Cerebellar nuclear complex (tissue), 1 donor: ENCODE measurements around the gene SLC43A2.
A peak's percentile ranks its signal among the peaks of the same experiment; 100 is the strongest.
"Not testable (repeated sequence)": the region's sequence is repeated elsewhere in the genome, so short reads cannot be mapped to it uniquely, and the experiment has no call there.

Experiments used
- DNase-seq, 2 experiments: peaks; one replicate each; lab custom pipeline; 2025; lab: John Stamatoyannopoulos, UW

SLC43A2 gene

GRCh38 chr17:1590029-1590746, 38.4 kb downstream of the SLC43A2 start:
- peak in 1 of 2 experiments; percentile 27 for DNase-seq

GRCh38 chr17:1588821-1589585, 39.6 kb downstream of the SLC43A2 start:
- no peak for DNase-seq

- DNase-seq, result no peak
Observed at GRCh38 chr17:1584167-1584566, 44.5 kb downstream of the SLC43A2 start.

- no peak for DNase-seq
Observed at GRCh38 chr17:1583556-1583955, 45.1 kb downstream of the SLC43A2 start.

- DNase-seq, result no peak
Observed at GRCh38 chr17:1582374-1582773, 46.3 kb downstream of the SLC43A2 start.

GRCh38 chr17:1580979-1581676, 47.5 kb downstream of the SLC43A2 start:
- peak in 1 of 2 experiments; percentile 14 for DNase-seq

GRCh38 chr17:1578029-1578428, 50.6 kb downstream of the SLC43A2 start:
- DNase-seq, result no peak

GRCh38 chr17:1577583-1578013, 51.0 kb downstream of the SLC43A2 start:
- DNase-seq, result no peak

GRCh38 chr17:1577182-1577581, 51.5 kb downstream of the SLC43A2 start:
- DNase-seq, result no peak

- no peak for DNase-seq
Observed at GRCh38 chr17:1576500-1576899, 52.1 kb downstream of the SLC43A2 start.

- no peak for DNase-seq
Observed at GRCh38 chr17:1574697-1575471, 53.8 kb downstream of the SLC43A2 start.

GRCh38 chr17:1573932-1574696, 54.5 kb downstream of the SLC43A2 start:
- DNase-seq, result peak in 1 of 2 experiments; percentile 37

GRCh38 chr17:1572646-1573045, 56.0 kb downstream of the SLC43A2 start:
- DNase-seq, result not testable (repeated sequence)

GRCh38 chr17:1571341-1571704, 57.3 kb downstream of the SLC43A2 start:
- DNase-seq, result no peak

- DNase-seq, result no peak
Observed at GRCh38 chr17:1568950-1569810, 59.5 kb downstream of the SLC43A2 start.

GRCh38 chr17:1566505-1567199, 62.0 kb downstream of the SLC43A2 start:
- no peak for DNase-seq

GRCh38 chr17:1565877-1566276, 62.8 kb downstream of the SLC43A2 start:
- DNase-seq, result no peak

GRCh38 chr17:1563786-1564613, 64.6 kb downstream of the SLC43A2 start:
- no peak for DNase-seq

GRCh38 chr17:1563471-1563785, 65.2 kb downstream of the SLC43A2 start:
- not testable (repeated sequence) for DNase-seq
